HG02642 (cell line): Measurements from ENCODE around the gene LRRC23.
A peak's percentile ranks its signal among the peaks of the same experiment; 100 is the strongest.
"Not testable (repeated sequence)": the region's sequence is repeated elsewhere in the genome, so short reads cannot be mapped to it uniquely, and the experiment has no call there.

Experiments used
- ATAC-seq: cut with Tn5 transposase; IDR thresholded peaks from one replicate; pipeline ENCODE4 v1.9.1; 2021; ENCODE audit warnings: mild to moderate bottlenecking; ENCODE audit not compliant: unreplicated experiment, poor library complexity

The LRRC23 gene, protein sequence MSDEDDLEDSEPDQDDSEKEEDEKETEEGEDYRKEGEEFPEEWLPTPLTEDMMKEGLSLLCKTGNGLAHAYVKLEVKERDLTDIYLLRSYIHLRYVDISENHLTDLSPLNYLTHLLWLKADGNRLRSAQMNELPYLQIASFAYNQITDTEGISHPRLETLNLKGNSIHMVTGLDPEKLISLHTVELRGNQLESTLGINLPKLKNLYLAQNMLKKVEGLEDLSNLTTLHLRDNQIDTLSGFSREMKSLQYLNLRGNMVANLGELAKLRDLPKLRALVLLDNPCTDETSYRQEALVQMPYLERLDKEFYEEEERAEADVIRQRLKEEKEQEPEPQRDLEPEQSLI

DNA sequence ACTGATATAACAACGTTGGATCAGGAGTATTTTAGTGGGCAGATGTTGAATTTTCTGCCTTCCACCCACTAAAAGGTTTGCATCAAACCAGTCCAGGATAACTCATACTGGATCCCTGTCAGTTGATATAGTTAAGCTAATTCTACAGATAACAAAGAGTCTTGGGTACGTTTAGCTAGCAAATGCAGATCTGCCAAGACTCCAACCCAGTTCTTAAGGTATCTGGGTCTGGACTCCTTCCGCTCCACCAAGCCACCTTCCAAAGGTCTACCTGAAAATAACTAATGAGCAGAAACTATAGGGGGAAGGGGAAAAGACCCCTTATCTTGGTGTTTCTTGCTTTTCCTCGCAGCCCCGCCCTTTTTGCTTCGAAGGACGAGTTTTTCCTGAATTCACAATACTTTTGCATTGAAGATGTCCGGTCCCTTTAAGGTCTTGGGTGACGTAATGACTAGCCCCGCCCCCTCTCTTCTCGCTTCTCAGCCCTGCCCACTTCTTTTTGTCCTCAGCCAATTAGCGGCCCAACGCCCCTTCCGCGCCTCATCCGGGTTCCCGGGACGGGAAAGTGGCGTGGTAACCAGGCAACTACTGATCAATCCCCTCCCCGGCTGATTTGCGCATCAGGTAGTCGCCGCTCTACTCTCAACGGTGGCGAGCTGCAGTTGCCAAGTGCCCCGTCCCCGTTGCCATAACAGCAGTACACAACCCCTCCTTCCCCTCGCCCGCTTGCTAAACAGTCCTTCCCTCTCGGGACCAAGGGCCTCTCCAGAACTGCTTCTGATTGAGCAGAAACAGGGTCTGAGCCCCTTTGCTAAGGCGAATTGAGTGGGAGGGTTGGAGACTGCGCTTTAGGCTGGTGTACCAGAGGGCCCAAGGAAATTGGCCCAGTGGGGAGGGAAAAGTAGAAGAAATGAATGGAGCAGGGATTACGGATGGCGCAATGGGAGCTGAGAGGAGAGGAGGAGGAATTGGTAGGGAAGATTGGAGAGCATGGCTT is at the start of gene LRRC23:
TSS of gene LRRC23 (plus strand) at position 543 of the 997 bp plus-strand sequence. CDS start 812 bp downstream, outside the sequence.
- ATAC-seq: peak; percentile 96

DNA sequence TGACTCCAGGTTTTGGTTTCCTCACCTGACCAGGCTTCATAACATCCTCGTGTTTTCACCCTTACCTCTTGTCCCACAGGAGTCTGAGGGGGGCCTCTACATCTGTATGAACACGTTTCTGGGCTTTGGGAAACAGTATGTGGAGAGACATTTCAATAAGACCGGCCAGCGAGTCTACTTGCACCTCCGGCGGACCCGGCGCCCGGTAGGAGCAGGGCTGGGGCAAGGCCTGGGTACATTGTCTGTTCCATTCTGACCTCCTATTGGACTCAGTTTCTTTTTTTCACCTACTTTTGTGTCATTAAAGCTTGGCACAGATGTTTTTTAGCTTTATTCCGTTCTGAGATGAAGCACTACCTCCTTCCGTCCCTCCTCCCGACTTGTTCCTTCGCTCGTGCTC is 49.3 kb upstream of the LRRC23 start:
- no peak for ATAC-seq

DNA sequence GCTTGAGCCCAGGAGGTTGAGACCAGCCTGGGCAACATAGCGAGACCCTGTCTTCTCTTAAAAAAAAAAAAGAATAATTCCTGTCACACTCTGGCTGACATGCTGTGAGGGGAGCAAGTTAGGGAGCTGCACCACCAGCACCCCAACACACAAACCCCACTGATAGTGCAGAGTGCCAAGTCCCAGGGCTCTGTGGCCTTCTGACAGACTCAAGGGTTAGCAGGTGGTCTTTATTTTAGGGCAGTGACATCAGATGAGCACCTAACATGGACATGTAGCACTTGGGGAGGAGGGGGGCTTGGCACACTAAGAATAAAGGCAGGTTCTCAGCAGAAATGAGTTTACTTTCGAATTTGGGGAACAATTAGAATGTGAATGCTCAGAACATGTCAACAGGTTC is 45.8 kb upstream of the LRRC23 start:
- ATAC-seq: no peak

DNA sequence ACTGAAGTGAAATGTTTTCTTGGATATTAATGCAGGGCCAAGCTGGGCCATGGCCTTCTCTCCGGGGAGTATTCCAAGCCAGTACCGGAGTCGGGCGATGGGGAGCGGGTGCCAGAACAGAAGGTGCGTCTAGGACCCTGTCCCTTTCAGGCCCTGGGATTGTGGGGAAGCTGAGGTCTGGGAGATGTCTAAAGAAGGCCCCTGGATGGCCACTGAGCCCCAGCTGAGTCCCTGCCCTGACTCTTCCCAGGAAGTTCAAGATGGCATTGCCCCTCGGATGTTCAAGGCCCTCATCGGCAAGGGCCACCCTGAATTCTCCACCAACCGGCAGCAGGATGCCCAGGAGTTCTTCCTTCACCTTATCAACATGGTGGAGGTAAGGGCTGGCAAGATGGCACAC is 44.5 kb upstream of the LRRC23 start:
- no peak for ATAC-seq

DNA sequence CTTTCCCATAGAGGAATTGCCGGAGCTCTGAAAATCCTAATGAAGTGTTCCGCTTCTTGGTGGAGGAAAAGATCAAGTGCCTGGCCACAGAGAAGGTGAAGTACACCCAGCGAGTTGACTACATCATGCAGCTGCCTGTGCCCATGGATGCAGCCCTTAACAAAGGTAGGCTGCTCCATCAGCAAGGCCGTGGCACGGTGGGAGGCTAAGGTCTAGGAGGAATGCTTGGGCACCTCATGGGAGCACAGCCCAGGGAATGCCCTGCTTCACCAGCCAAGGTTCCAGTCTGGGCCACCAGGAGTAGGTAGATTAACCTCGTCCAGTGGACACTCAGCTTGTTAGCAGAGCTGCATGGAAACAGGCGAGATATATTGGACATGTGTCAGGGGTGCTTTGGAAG is 43.7 kb upstream of the LRRC23 start:
- no peak for ATAC-seq

DNA sequence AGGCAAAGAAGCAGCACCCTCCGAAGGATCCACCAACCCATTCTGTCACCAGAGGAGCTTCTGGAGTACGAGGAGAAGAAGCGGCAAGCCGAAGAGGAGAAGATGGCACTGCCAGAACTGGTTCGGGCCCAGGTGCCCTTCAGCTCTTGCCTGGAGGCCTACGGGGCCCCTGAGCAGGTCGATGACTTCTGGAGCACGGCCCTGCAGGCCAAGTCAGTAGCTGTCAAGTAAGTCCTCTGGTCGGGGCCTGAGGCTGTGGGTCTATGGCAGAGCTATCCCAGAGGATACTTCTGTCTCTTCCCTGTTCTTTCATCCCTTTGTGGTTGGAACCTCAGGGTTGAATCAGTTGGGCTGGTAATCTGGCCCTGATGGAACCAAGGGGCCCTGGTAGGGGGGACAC is 43.2 kb upstream of the LRRC23 start:
- no peak for ATAC-seq

DNA sequence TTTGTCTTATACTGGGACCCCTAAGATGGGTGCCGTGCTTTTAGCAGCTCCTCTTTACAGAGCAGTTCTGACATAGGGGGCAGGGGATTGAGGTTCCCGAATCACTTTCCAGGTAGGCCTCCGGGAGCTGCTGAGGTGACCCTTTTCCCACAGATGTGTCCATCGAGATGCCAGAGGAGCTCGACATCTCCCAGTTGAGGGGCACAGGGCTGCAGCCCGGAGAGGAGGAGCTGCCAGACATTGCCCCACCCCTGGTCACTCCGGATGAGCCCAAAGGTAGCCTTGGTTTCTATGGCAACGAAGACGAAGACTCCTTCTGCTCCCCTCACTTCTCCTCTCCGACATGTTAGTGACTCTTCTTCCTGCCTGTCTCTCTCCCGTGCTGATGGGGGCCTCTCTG is 41.6 kb upstream of the LRRC23 start:
- ATAC-seq: no peak

DNA sequence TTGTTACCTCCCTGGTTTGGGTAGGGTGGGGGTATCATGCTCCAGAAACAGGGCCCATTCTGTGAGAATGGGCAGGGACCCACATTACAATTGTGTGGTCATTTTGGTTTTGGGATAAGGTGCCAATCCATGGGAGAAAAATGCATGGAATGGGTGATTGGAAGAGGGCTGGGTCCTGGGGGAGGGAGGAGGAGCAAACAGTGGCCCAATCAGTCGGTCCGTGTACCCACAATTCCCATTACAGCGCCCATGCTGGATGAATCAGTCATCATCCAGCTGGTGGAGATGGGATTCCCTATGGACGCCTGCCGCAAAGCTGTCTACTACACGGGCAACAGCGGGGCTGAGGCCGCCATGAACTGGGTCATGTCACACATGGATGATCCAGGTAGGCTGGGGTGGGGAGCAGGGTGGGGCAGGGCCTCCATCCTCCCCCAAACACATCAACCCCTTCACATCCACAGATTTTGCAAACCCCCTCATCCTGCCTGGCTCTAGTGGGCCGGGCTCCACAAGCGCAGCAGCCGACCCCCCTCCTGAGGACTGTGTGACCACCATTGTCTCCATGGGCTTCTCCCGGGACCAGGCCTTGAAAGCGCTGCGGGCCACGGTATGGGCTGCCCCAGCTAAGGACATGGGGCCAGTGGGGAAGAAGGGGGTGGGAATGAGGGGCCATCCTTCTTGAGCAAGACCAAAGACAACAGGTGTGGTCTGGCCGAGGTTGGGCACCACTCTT is 40.9 kb upstream of the LRRC23 start:
- ATAC-seq: no peak

DNA sequence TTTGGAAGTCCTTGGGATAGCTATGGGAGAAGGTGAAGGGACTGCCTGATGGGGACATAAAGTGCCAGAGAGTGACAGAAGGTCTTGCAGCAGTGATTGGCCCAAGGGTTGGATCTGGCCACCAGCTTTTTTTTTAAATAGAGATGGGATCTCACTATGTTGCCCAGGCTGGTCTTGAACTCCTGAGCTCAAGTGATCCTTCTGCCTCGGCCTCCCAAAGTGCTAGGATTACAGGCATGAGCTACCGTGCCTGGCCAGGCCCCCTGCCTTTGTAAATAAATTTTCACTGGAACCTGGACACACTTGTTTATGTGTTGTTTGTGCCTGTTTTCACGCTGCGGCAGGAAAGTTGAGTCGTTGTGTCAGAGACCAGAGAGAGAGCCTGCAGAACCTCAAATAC is 39.3 kb upstream of the LRRC23 start:
- not testable (repeated sequence) for ATAC-seq

DNA sequence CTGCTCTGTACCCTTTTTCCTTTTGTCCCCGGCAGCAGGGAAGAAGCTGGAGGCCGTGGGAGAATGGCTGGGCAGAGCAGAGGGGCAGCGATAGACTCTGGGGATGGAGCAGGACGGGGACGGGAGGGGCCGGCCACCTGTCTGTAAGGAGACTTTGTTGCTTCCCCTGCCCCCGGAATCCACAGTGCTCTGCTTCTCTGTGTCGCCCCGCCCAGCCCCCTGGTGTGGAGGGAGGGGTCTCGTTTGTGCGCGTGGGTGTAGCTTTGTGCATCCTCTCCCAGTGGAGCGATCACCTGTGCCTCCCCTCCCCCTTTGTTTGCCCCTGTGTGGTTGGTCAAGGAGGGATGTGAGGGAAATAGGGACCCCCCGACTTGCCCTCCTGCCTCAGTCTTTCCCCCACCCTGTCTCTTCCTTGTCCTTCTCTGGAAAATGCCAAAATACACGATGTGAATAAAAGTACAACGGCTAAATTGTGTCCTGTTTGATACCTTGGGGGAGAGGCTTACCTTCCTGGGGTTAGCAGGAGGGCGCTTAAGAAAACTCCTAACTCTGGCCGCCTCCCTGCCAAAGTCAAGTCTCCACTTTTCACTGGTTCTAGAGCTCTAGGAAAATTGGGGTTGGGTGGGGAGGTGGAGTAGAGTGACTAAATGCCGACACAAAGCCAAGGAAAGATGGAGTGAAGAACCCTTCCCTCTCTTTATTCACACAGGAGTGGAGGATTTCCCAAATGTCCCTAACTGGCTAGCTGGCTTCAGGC is 38.3 kb upstream of the LRRC23 start:
- ATAC-seq: no peak

DNA sequence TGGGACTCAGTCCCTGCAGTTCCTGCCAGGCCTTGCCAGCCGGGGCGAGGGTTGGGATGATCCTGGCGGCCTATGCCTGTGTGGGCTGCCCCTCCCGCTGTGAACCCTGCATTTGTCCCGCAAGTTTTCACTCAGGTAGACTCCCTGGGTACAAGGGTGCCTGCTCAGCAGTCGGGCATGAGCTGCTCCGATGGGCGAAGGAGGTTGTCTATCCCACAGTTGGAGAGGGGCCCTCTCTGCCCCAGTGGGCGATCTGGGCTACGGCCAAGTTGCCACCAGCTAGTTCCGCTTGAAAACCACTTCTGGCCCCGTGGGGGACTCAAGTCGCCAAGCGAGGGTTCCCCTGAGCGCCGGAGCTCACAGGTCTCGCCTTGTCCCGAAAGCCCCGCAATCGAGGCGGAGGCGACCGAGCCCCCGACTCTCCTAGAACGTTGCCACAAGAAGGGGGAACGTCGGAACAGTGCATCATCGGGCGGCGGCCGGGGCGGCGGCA is 37.7 kb upstream of the LRRC23 start:
- peak; percentile 3 for ATAC-seq

DNA sequence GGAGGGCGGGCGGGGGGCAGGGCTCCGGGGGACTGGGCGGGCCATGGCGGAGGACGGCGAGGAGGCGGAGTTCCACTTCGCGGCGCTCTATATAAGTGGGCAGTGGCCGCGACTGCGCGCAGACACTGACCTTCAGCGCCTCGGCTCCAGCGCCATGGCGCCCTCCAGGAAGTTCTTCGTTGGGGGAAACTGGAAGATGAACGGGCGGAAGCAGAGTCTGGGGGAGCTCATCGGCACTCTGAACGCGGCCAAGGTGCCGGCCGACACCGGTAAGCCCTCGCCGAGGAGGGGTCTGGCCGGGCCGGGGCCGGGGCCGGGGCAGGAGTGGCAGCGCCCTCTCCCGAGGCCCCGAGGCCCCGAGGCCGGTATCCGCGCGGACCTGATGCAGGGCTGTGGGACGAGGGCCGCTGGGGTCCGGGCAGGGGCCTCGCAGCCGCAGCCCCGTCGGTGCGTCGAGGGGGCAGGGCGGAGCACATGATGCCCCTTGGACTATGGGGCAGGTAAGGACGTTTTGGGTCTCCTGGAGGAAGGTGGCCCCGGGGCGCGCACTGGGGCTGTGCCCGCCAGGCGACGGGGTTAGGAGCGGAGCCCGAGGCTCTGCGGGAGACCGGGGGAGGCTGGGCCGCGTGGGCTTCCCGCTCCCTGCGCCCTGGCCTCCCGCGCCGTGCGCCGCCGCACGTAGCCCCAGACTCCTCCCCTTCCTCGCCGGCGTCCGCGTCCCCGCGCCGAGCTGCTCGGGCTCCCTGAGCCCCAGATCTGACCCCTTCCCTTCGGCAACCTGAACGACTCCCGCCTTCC is 37.0 kb upstream of the LRRC23 start, which contains the start of gene TPI1:
TSS of gene TPI1 (plus strand) at position 119 of the 798 bp plus-strand sequence. CDS start at position 155, 36 bp downstream.
- ATAC-seq: peak; percentile 69

DNA sequence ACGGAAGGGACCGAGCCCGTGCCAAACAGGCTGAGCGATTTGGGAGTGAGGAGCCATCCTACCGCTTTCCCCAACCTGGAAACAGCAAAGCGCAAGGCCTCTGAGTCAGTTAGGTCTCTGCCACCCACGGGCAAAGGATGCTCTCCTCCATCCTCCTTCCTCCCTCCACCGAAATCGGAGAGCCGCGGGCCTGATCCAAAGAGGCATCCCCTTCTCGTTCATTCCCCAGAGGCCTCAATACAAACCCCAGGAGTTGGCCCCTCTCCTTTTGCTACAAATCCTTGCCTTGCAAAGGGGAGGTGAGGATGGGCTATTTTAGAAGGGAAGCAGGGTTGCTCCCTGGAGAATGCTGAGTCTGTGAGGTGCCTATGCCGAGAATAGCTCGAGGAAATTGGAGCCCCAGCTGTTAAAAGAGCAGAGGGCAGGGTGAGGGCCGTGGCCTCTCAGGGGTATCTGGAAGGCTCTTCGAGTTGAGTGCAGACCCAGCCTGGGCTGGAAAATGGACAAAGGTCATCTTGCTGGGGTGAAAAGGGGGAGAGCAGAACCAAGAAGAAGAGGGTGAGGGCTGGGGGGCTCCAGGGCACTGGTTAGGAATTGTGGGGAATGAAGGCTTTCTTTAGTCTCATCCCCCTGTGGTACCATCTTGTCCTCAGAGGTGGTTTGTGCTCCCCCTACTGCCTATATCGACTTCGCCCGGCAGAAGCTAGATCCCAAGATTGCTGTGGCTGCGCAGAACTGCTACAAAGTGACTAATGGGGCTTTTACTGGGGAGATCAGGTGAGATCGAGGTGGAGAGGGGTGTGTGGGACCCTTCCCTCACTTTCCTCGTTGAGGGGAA is 36.2 kb upstream of the LRRC23 start:
- ATAC-seq: no peak

DNA sequence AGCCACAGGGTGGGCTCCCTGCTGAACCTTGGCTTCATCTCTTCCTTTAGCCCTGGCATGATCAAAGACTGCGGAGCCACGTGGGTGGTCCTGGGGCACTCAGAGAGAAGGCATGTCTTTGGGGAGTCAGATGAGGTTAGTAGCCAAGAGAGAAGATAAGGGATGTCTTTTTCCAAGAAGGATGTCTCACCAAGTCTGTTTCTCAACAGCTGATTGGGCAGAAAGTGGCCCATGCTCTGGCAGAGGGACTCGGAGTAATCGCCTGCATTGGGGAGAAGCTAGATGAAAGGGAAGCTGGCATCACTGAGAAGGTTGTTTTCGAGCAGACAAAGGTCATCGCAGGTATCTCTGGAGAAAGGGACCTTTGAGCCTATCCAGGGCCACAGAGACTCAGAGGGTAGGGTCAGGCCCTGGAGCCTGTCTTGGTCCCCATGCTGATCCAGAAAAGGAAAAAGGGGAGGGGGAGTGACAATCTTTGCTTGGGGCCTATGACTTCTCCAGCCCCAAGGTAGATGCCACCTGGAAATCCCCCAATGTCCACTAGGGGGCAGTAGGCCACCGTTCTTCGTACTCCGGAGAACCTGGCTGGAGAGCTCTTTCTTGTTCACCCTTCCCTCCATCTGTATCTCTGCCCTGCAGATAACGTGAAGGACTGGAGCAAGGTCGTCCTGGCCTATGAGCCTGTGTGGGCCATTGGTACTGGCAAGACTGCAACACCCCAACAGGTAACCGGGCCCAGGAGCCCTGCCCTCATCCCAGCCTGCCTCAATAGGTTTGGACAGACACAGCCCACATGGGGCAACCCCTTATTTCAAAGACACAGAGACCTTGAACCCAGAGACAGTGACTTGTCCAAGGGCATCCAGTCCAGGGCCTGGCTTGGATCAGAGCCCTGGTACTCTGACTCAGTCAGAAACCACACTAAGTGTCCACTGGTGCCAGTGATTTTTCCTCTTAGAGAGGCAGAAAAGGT is 35.3 kb upstream of the LRRC23 start:
- ATAC-seq: no peak

DNA sequence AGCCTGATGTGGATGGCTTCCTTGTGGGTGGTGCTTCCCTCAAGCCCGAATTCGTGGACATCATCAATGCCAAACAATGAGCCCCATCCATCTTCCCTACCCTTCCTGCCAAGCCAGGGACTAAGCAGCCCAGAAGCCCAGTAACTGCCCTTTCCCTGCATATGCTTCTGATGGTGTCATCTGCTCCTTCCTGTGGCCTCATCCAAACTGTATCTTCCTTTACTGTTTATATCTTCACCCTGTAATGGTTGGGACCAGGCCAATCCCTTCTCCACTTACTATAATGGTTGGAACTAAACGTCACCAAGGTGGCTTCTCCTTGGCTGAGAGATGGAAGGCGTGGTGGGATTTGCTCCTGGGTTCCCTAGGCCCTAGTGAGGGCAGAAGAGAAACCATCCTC is 34.3 kb upstream of the LRRC23 start:
- not testable (repeated sequence) for ATAC-seq

DNA sequence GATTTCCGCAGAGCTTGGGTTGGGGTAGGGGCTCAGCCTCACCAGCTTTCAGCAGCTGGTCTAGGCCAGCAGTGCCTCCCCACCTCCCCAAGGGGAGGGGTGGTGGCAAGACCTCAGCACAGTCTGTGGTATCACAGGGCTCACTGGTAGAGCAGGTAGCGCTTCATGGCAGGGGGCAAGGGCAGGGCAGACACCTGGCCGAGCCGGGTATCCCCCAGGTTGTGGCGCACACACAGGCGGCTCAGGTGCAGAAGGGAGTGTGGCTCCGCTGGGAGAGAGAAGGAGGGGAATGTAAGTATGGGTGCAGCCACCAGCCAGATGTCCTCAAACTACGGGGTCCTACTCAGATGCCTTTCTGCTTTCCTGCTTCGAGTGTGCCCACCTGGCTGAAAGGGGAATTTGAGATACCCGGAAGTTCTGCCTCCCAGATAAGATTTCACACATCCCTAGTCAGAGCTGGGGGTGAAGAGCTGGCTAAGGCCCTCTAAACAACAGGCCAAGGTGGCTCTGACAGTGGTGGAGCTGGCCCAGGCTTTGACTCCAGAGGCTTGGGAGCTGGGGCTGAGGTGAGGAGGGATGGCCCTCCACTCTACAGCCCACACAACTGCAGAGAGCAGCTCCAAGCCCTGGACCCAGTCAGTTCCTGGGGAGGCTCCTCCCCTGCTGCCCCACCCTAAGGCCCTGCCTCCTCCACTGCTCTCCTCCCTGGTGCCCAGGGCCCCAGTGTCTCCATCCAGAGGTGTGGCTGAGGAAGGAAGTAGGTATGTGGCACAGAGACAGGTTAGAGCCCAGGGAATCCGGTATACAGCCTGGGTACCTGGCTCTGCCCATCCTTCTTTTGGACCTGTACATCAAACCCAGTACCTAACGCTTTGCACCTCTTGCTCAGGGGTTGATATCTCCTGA is 33.3 kb upstream of the LRRC23 start:
- no peak for ATAC-seq
